DOHH2 (cell line): ENCODE results near the gene ACTN3.

Experiments used
- CTCF ChIP-seq: fragments of 200-600 bp; sonication (generic); IDR thresholded peaks from one replicate; pipeline ENCODE4 v1.5.1; 2014; ENCODE audit warnings: antibody characterized with exemption, mild to moderate bottlenecking, low read depth, low read length; ENCODE audit not compliant: poor library complexity, severe bottlenecking
- EZH2phosphoT487 ChIP-seq: fragments of 200-600 bp; sonication (generic); IDR thresholded peaks from 2 replicates; pipeline ENCODE4 v1.6.1; 2017; ENCODE audit warnings: borderline replicate concordance, mild to moderate bottlenecking, antibody characterized with exemption, low read length, moderate library complexity, mixed read lengths

GRCh38 chr11:66548774-66549630, 2.3 kb downstream of the ACTN3 start:
- no peak for TF ChIP-seq CTCF
- TF ChIP-seq EZH2phosphoT487, result no peak
